GM10266 (cell line): ENCODE data around the gene ODAD2.

ENCODE experiments used
- DNase-seq: peaks from one replicate; pipeline ENCODE4 v3.0.0; 2012; ENCODE audit errors: extremely low spot score
- CTCF ChIP-seq: IDR thresholded peaks from 2 replicates; pipeline ENCODE4 v1.5.1; 2012; ENCODE audit warnings: mild to moderate bottlenecking, low read depth; ENCODE audit not compliant: control insufficient read depth, insufficient read depth; ENCODE audit errors: missing control alignments

ODAD2 gene

GRCh38 chr10:27950242-27950564 is 48.7 kb downstream of the ODAD2 start:
- no peak for TF ChIP-seq CTCF
- DNase-seq: no peak

- no peak for TF ChIP-seq CTCF
- no peak for DNase-seq
Measured at GRCh38 chr10:27949528-27950241, 49.2 kb downstream of the ODAD2 start.

GRCh38 chr10:27948186-27948585 is 50.7 kb downstream of the ODAD2 start:
- no peak for DNase-seq
- TF ChIP-seq CTCF: no peak

- DNase-seq: no peak
- TF ChIP-seq CTCF: no peak
Measured at GRCh38 chr10:27947540-27947939, 51.3 kb downstream of the ODAD2 start.

GRCh38 chr10:27944005-27944404 is 54.9 kb downstream of the ODAD2 start:
- TF ChIP-seq CTCF: no peak
- DNase-seq: no peak

GRCh38 chr10:27914888-27915287 is 84.0 kb downstream of the ODAD2 start:
- no peak for DNase-seq
- TF ChIP-seq CTCF: no peak

GRCh38 chr10:27912231-27912630 is 86.6 kb downstream of the ODAD2 start:
- TF ChIP-seq CTCF: no peak
- no peak for DNase-seq
